HG03342 (cell line): ENCODE results near the gene DHX34.
"Not testable (repeated sequence)": the region's sequence is repeated elsewhere in the genome, so short reads cannot be mapped to it uniquely, and the experiment has no call there.

ENCODE experiments used
- ATAC-seq: cut with Tn5 transposase; IDR thresholded peaks from one replicate; pipeline ENCODE4 v1.9.1; 2021; ENCODE audit warnings: mild to moderate bottlenecking, moderate library complexity; ENCODE audit not compliant: unreplicated experiment

Gene DHX34

GRCh38 chr19:47386582-47386981 is 37.5 kb downstream of the DHX34 start:
- ATAC-seq: not testable (repeated sequence)

- not testable (repeated sequence) for ATAC-seq
Observed at GRCh38 chr19:47387623-47388022, 38.5 kb downstream of the DHX34 start.

- not testable (repeated sequence) for ATAC-seq
Observed at GRCh38 chr19:47388721-47389120, 39.6 kb downstream of the DHX34 start.

DNA sequence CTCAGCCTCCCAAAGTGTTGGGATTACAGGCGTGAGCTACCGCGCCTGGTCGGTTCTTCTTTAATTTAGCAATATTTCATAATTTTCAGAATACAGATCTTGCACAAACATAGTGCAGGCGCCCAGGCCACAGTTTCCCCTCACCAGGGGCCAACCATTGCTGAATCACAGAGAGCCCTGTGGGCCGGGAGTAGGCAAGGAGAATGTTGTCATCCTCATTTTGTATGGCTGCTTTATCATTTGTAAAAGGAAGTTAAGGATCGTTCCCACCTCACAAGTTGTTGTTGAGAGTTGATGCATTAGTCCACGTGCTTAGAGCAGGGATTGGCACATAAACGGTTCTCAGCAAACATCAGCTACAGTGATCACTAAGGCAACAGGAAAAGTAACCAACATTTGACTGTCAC is 40.0 kb downstream of the DHX34 start:
- no peak for ATAC-seq

DNA sequence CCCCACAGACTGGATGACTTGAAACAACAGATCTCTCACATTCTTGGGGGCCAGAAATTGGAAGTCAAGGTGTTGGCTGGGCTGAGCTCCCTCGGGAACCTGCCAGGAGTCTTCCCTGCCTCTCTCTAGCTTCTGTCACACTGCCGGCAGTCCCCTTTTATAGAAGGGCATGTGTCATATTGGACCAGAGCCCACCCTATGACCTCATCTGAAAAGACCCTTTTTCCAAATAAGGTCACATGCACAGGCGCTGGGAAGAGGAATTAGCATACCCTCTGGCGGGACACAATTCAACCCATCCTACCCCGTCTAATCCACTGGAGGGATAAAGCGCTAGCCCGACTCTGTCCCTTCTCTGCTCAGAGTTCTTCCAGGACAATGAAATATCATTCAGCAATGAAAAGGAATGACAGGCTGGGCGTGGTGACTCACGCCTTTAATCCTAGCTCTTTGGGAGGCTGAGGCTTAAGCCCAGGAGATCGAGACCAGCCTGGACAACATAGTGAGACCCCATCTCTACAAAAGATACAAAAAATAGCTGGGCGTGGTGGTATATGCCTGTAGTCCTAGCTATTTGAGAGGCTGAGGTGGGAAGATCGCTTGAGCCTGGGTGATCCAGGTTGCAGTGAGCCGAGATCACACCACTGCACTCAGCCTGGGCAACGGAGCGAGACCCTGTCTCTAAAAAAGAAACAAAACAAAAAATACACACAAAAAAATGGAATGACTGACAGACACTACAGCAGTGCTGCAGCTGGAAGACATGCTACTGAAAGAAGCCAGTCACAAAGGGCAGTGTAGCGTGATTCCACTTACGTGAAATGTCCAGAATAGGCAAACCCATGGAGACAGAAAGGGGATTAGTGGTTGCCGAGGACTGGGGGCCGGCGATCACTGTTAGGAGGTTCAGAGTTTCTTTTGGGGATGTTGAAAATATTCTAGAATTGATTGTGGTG is 41.7 kb downstream of the DHX34 start:
- no peak for ATAC-seq

DNA sequence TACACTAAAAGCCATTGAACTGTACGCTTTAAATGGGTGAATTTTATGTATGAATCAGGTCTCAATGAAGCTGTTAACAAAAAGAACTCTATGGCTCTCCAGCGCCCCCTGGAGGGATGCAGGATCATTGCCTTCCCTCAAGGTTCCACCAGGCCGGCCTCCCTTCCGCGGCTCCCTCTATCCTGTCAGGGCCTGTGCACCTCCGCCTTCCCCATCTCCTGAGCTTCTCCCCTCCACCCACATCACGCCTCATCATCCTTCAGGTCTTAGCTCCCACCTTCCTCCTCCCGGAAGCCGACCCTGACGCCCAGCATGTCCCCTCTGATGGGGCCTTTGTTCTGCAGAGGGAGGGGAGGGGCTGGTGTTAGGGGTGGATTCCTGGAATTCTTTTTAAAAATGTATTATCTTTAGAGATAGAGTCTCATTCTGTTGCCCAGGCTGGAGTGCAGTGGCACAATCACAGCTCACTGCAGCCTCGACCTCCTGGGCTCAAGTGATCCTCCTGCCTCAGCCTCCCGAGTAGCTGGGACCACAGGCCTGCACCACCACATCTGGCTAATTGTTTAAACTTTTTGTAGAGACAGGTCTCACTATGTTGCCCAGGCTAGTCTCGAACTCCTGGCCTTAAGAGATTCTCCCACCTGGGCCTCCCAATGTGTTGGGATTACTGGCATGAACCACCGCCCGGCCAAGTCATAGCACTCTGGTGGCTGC is 42.6 kb downstream of the DHX34 start:
- no peak for ATAC-seq

DNA sequence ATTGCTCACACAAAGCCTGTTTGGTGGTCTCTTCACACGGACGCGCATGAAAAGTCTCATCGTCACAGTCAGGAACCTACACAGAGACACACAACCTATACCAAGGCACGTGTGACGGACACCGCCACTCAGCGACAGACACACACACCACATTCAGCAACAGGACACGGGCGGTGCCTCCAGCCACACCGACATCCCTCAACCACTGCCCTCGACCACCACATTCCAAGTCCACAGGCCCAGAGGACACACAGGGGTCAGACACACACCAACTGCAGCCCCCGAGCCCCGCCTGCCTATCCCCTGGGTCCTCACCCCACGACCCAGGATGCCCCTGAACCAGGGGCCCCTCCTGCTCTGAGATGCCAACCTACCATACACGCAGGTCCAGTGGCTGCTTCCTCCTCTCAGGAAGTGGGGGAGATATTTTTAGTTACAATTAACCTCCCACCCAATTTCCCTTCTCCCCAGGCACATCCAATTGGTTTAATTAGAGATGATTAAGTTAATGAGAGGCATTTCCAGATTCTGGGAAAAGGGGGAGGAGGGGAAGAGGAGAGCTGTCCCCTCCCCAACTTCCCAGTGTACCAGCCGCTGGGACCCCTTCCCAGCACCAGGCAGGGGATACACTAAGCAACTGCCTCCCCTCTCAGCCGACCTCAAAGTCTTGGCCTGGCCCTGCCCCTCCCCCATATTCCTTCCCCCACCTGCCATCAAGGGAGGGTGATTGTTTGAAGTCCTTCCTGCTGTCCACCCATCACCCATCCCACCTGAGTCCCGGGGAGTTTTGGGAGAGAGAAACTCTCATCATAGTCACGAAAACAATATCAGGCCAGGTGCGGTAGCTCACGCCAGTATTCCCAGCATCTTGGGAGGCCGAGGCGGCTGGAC is 49.8 kb downstream of the DHX34 start:
- no peak for ATAC-seq

DNA sequence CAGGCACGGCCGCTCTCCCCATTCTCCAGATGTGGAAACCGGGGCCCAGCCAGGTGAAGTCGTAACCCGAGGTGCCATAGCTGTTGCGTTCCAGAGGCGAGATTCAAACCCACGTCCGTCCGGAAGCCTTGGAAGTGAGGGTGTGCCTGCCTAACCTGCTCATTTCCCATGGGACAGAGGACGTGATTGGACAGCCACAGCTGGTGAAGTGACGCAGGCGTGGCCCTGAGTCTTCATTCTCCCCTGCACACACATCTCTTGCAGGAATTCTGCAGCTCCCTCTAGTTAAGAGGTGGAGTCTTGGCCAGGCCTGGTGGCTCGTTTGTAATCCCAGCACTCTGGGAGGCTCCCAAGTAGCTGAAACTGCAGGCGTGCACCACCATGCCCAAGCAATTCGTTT is 53.4 kb downstream of the DHX34 start:
- no peak for ATAC-seq

- ATAC-seq: no peak
Observed at GRCh38 chr19:47404334-47405196, 55.5 kb downstream of the DHX34 start.

- ATAC-seq: no peak
Observed at GRCh38 chr19:47405197-47405550, 56.1 kb downstream of the DHX34 start.

GRCh38 chr19:47405854-47406417 is 56.8 kb downstream of the DHX34 start:
- ATAC-seq: no peak

GRCh38 chr19:47406711-47407416 is 57.7 kb downstream of the DHX34 start:
- ATAC-seq: no peak

DNA sequence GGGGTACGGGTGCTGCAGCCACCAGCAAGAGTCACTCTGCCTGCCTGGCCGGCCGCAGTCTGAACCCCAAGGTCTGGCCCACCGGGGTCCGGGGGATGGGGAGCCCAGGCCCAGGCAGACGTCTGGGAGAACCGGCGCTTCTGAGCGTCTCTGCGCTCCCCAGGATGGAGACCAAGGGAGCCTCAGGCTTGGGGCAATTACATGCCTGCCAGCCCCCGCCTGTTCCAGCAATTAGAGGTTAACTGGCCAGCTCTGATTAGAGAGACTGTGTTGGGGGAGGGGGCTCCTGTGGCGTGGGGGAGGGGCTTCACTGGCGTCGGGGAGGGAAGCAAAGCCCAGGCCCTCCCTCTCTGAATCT is 58.3 kb downstream of the DHX34 start:
- no peak for ATAC-seq

DNA sequence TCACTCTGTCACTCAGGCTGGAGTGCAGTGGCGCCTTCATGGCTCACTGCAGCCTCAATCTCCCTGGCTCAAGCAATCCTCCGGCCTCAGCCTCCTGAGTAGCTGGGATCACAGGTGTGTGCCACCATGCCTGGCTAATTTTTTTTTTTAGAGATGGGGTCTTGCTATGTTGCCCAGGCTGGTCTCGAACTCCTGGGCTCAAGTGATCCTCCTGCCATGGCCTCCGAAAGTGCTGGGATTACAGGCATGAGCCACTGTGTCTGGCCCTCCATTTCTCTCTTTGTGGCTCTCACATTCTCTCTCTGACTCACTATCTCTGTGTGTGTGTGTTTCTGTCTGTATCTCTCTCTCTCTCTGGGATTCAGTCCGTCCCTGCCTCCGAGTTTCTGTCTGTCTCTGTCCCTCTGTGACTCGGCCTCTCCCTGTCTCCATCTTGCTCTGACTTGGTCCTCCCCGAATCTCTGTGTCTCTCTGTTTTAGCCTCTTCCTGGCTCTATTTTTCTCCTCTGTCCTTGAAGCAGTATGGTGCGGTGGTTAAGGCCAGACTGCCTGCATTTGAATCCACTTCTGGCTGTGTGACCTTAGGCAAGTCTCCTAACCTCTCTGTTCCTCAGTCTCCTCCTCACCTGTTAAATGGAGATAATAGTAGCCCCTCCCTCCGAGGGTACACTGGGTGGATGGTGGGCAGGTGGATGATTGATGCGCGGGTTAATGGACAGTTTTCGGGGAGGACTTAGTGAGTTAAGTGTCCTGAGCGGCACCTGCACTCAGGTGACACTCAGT is 59.2 kb downstream of the DHX34 start:
- ATAC-seq: no peak

- no peak for ATAC-seq
Observed at GRCh38 chr19:47411101-47411500, 62.0 kb downstream of the DHX34 start.

- ATAC-seq: not testable (repeated sequence)
Observed at GRCh38 chr19:47411696-47412095, 62.6 kb downstream of the DHX34 start.

DNA sequence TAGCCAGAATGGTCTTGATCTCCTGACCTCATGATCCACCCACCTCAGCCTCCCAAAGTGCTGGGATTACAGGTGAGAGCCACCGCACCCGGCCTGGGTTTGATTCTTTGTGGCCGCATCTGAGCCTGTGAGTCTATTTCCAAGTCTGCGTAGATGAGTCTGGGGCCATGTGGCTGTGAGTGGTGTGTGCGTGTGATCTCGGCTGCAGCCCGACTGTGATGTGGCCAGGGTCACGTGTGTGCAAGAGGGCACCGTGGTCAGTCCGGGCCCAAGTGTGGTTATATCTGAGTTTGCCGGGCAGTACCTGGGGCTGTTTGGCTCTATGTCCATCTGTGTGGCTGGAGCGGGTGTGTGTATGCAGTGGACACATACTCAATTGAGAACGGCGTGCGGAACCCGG is 64.8 kb downstream of the DHX34 start:
- ATAC-seq: no peak

DNA sequence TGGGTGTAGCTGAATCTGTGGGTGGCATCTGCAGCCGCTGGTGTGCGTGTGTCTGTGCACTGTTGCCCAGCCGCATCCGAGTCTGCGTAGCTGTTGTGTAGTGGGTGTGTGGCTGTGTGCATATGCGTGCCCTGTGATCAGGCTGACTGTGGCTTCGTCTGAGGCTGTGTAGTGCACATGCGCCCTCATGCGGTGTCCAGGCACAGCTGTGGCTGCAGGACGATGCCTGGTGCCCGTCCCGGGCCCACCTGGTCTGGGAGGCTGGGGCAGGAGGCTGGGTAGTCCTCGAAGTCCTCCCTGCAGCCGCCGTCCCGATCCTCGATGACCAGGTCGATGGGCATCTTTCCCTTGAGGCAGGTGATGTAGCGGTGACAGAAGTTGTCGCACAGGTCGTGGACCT is 65.4 kb downstream of the DHX34 start:
- no peak for ATAC-seq
